Regular cardiac myocyte (primary cell): ENCODE results near the gene HMSD. TPM values are rescaled to one million over a fixed set of nuclear protein-coding genes. Genes with fewer than 3 reads are reported as not detected.

ENCODE experiments used
- total RNA-seq: library from RNA; depleted of rRNA; stranded (reverse); fragments of >200 nt; gene quantifications from 2 replicates; pipeline ENCODE4 v1.2.3, GENCODE V29; 2014

The HMSD gene
- under 0.01 TPM in 1 of 2 replicates, not detected in the other for total RNA-seq

GRCh38 chr18:63949068-63949737 lies at the start of gene HMSD:
TSS of gene HMSD (plus strand) at chr18:63949301. CDS start at chr18:63953456, 4,155 bp downstream.

GRCh38 chr18:63907664-63908063 lies 41.4 kb upstream of the HMSD start, which contains the start of gene SERPINB10:
TSS of gene SERPINB10 (plus strand) at chr18:63907958. CDS start at chr18:63915511, 7,553 bp downstream.

GRCh38 chr18:63969942-63970808 lies 21.1 kb downstream of the HMSD start, which contains the start of gene SERPINB8:
TSS of gene SERPINB8 (plus strand) at chr18:63970081. CDS start at chr18:63978309, 8,228 bp downstream.

Other genes starting within 250 kb of the HMSD start
- gene SERPINB11, start 246.3 kb upstream of the HMSD start, total RNA-seq = not detected in 2 replicates
- gene SERPINB7, start 173.9 kb upstream of the HMSD start, total RNA-seq = 0.28 and 0.38 TPM in 2 replicates
- 0.38 and 2.0 TPM in 2 replicates for gene SERPINB2, start 61.6 kb upstream of the HMSD start, total RNA-seq
- not detected in 2 replicates for gene SERPINB10, start 41.3 kb upstream of the HMSD start, total RNA-seq
- 14.4 and 22.8 TPM in 2 replicates for gene SERPINB8, start 20.8 kb downstream of the HMSD start, total RNA-seq
- not detected in 2 replicates for gene LINC00305, start 199.8 kb downstream of the HMSD start, total RNA-seq